HCT116 (cell line): ENCODE measurements around the gene GOLGA3.

ENCODE experiments used
- CEBPB ChIP-seq: IDR thresholded peaks from 2 replicates; pipeline ENCODE4 v1.6.1; 2012; ENCODE audit warnings: low read depth
- EGR1 ChIP-seq: IDR thresholded peaks from 2 replicates; pipeline ENCODE4 v1.6.1; 2012; ENCODE audit warnings: low read depth
- ELF1 ChIP-seq: IDR thresholded peaks from 2 replicates; pipeline ENCODE4 v1.6.1; 2012; ENCODE audit warnings: low read depth, borderline replicate concordance
- EZH2 ChIP-seq: fragments of 200-600 bp; sonication (generic); IDR thresholded peaks from 2 replicates; pipeline ENCODE4 v1.6.1; 2017; ENCODE audit warnings: antibody characterized with exemption, mixed run types
- EZH2phosphoT487 ChIP-seq: fragments of 200-600 bp; IDR thresholded peaks from 2 replicates; pipeline ENCODE4 v1.6.1; 2018; ENCODE audit warnings: antibody characterized with exemption, borderline replicate concordance
- MAX ChIP-seq: IDR thresholded peaks from 2 replicates; pipeline ENCODE4 v1.6.1; 2012
- POLR2A ChIP-seq: IDR thresholded peaks from 2 replicates; pipeline ENCODE4 v1.7.0; 2011; ENCODE audit warnings: borderline replicate concordance; ENCODE audit not compliant: insufficient read depth, insufficient read length; ENCODE audit errors: extremely low read depth
- POLR2AphosphoS5 ChIP-seq: IDR thresholded peaks from 2 replicates; pipeline ENCODE4 v1.6.1; 2011; ENCODE audit warnings: mild to moderate bottlenecking, low read depth, low read length, moderate library complexity
- RAD21 ChIP-seq: IDR thresholded peaks from 2 replicates; pipeline ENCODE4 v1.6.1; 2012; ENCODE audit warnings: low read depth, mild to moderate bottlenecking
- YY1 ChIP-seq: IDR thresholded peaks from 2 replicates; pipeline ENCODE4 v1.6.1; 2011; ENCODE audit warnings: low read length, low read depth, moderate library complexity, mild to moderate bottlenecking; ENCODE audit not compliant: insufficient replicate concordance; ENCODE audit errors: extremely low read depth
- ZBTB33 ChIP-seq: IDR thresholded peaks from 2 replicates; pipeline ENCODE4 v1.6.1; 2011; ENCODE audit warnings: mild to moderate bottlenecking, low read length, moderate library complexity; ENCODE audit not compliant: insufficient replicate concordance; ENCODE audit errors: extremely low read depth
- ZFX ChIP-seq: fragments of 450-650 bp; IDR thresholded peaks from 2 replicates; pipeline ENCODE4 v1.6.1; 2017
- TF ChIP-seq, protein P1 (sequence below), 3 experiments: fragments of 200-600 bp in 1 of 3; sonication (generic) in 1 of 3; IDR thresholded peaks in 2 of 3; conservative IDR thresholded peaks in 1 of 3; 2 replicates each; pipeline ENCODE4 v1.5.1; 2012 to 2017; ENCODE audit warnings: low read depth in 2 of 3, low read length in 2 of 3, antibody characterized with exemption in 1 of 3, borderline replicate concordance in 1 of 3, control low read depth in 1 of 3, mild to moderate bottlenecking in 1 of 3, mixed read lengths in 1 of 3, mixed run types in 1 of 3, moderate library complexity in 1 of 3; ENCODE audit not compliant: insufficient read depth in 1 of 3
- TF ChIP-seq, protein P2 (sequence below): IDR thresholded peaks from 2 replicates; pipeline ENCODE4 v1.6.1; 2012; ENCODE audit warnings: low read depth

- TF ChIP-seq, protein P1, sequence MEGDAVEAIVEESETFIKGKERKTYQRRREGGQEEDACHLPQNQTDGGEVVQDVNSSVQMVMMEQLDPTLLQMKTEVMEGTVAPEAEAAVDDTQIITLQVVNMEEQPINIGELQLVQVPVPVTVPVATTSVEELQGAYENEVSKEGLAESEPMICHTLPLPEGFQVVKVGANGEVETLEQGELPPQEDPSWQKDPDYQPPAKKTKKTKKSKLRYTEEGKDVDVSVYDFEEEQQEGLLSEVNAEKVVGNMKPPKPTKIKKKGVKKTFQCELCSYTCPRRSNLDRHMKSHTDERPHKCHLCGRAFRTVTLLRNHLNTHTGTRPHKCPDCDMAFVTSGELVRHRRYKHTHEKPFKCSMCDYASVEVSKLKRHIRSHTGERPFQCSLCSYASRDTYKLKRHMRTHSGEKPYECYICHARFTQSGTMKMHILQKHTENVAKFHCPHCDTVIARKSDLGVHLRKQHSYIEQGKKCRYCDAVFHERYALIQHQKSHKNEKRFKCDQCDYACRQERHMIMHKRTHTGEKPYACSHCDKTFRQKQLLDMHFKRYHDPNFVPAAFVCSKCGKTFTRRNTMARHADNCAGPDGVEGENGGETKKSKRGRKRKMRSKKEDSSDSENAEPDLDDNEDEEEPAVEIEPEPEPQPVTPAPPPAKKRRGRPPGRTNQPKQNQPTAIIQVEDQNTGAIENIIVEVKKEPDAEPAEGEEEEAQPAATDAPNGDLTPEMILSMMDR (IDR thresholded peaks at IDR 0.05 in 2 of 3, conservative IDR thresholded peaks at IDR 0.05 in 1 of 3; ENCODE audit: borderline replicate concordance in 1 of 3, insufficient read depth in 1 of 3, low read depth in 2 of 3, low read length in 2 of 3), result no peak
- TF ChIP-seq POLR2A, result no peak
- TF ChIP-seq, protein P2, sequence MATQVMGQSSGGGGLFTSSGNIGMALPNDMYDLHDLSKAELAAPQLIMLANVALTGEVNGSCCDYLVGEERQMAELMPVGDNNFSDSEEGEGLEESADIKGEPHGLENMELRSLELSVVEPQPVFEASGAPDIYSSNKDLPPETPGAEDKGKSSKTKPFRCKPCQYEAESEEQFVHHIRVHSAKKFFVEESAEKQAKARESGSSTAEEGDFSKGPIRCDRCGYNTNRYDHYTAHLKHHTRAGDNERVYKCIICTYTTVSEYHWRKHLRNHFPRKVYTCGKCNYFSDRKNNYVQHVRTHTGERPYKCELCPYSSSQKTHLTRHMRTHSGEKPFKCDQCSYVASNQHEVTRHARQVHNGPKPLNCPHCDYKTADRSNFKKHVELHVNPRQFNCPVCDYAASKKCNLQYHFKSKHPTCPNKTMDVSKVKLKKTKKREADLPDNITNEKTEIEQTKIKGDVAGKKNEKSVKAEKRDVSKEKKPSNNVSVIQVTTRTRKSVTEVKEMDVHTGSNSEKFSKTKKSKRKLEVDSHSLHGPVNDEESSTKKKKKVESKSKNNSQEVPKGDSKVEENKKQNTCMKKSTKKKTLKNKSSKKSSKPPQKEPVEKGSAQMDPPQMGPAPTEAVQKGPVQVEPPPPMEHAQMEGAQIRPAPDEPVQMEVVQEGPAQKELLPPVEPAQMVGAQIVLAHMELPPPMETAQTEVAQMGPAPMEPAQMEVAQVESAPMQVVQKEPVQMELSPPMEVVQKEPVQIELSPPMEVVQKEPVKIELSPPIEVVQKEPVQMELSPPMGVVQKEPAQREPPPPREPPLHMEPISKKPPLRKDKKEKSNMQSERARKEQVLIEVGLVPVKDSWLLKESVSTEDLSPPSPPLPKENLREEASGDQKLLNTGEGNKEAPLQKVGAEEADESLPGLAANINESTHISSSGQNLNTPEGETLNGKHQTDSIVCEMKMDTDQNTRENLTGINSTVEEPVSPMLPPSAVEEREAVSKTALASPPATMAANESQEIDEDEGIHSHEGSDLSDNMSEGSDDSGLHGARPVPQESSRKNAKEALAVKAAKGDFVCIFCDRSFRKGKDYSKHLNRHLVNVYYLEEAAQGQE, result no peak
- no peak for TF ChIP-seq EZH2
- TF ChIP-seq ZFX, result no peak
- TF ChIP-seq POLR2AphosphoS5, result no peak
- no peak for TF ChIP-seq MAX
- TF ChIP-seq EZH2phosphoT487, result no peak
- TF ChIP-seq ZBTB33, result no peak
- TF ChIP-seq CEBPB, result no peak
- TF ChIP-seq EGR1, result no peak
- TF ChIP-seq ELF1, result no peak
- TF ChIP-seq YY1, result no peak
- no peak for TF ChIP-seq RAD21
Observed at GRCh38 chr12:132779781-132780353, 48.8 kb downstream of the GOLGA3 start.
